ENCODE results near the gene KIR2DL4. TPM values are rescaled to one million over a fixed set of nuclear protein-coding genes. Genes with fewer than 3 reads are reported as not detected.
"Not testable (repeated sequence)": the region's sequence is repeated elsewhere in the genome, so short reads cannot be mapped to it uniquely, and the experiment has no call there.

KIR2DL4 gene
- total RNA-seq, 1 experiment from 2014 or later, result not detected

- no peaks in the 10 kb centered on the region for H3K27me3 Mint-ChIP-seq (ENCODE audit: insufficient read depth, unreplicated experiment)
- POLR2A ChIA-PET, result no interaction called here
- no peak for DNase-seq (ENCODE audit: unreplicated experiment)
- H3K9me3 Mint-ChIP-seq (ENCODE audit: unreplicated experiment), result peaks cover 49% of the 10 kb centered on the region
- H3K27ac Mint-ChIP-seq (ENCODE audit: low read depth, unreplicated experiment), result no peak overlapping the region
- CTCF ChIA-PET, result no interaction called here
- H3K36me3 Mint-ChIP-seq (ENCODE audit: insufficient read depth, unreplicated experiment), result peaks cover 4% of the 10 kb centered on the region
- TF ChIP-seq, protein P1, sequence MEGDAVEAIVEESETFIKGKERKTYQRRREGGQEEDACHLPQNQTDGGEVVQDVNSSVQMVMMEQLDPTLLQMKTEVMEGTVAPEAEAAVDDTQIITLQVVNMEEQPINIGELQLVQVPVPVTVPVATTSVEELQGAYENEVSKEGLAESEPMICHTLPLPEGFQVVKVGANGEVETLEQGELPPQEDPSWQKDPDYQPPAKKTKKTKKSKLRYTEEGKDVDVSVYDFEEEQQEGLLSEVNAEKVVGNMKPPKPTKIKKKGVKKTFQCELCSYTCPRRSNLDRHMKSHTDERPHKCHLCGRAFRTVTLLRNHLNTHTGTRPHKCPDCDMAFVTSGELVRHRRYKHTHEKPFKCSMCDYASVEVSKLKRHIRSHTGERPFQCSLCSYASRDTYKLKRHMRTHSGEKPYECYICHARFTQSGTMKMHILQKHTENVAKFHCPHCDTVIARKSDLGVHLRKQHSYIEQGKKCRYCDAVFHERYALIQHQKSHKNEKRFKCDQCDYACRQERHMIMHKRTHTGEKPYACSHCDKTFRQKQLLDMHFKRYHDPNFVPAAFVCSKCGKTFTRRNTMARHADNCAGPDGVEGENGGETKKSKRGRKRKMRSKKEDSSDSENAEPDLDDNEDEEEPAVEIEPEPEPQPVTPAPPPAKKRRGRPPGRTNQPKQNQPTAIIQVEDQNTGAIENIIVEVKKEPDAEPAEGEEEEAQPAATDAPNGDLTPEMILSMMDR (IDR thresholded peaks at IDR 0.05; ENCODE audit: unreplicated experiment), result no peak
- no TSS peak for BruUV-seq (replicated peaks)
- H3K4me3 Mint-ChIP-seq (ENCODE audit: unreplicated experiment), result no peak overlapping the region
- H3K4me1 Mint-ChIP-seq (ENCODE audit: insufficient read depth, unreplicated experiment), result no peaks in the 10 kb centered on the region
- intact Hi-C loops (cut with micrococcal nuclease), result no loop called here
These were observed 14.5 kb downstream of the KIR2DL4 start for GRCh38 chr19:54817670-54818536.

GRCh38 chr19:54824416-54824815 lies 21.0 kb downstream of the KIR2DL4 start:
- POLR2A ChIA-PET, result interaction anchor here (1.1 to 1.3 kb wide), 2 partner anchors 31 to 35 kb away, joined by 3 to 5 read pairs; no protein-coding TSS in a partner anchor
- H3K27me3 Mint-ChIP-seq (ENCODE audit: insufficient read depth, unreplicated experiment); H3K4me1 Mint-ChIP-seq (ENCODE audit: insufficient read depth, unreplicated experiment); H3K36me3 Mint-ChIP-seq (ENCODE audit: insufficient read depth, unreplicated experiment); intact Hi-C loops (cut with micrococcal nuclease); BruUV-seq (replicated peaks); DNase-seq (ENCODE audit: unreplicated experiment); H3K4me3 Mint-ChIP-seq (ENCODE audit: unreplicated experiment); H3K27ac Mint-ChIP-seq (ENCODE audit: low read depth, unreplicated experiment): not testable (repeated sequence)
- peaks cover 36% of the 10 kb centered on the region for H3K9me3 Mint-ChIP-seq (ENCODE audit: unreplicated experiment)
- CTCF ChIA-PET, result interaction anchor here (0.7 kb wide), 1 partner anchor 264 kb away, joined by 4 read pairs; no protein-coding TSS in a partner anchor

- H3K4me3 Mint-ChIP-seq (ENCODE audit: unreplicated experiment); CTCF ChIA-PET; BruUV-seq (replicated peaks); H3K36me3 Mint-ChIP-seq (ENCODE audit: insufficient read depth, unreplicated experiment); H3K27me3 Mint-ChIP-seq (ENCODE audit: insufficient read depth, unreplicated experiment); H3K27ac Mint-ChIP-seq (ENCODE audit: low read depth, unreplicated experiment); H3K4me1 Mint-ChIP-seq (ENCODE audit: insufficient read depth, unreplicated experiment); intact Hi-C loops (cut with micrococcal nuclease): not testable (repeated sequence)
- POLR2A ChIA-PET, result interaction anchor here (0.7 to 1.3 kb wide), 5 partner anchors 32 to 790 kb away, joined by 3 to 5 read pairs (median 3); no protein-coding TSS in a partner anchor
- DNase-seq (ENCODE audit: unreplicated experiment), result peak; percentile 13
- H3K9me3 Mint-ChIP-seq (ENCODE audit: unreplicated experiment), result peaks cover 33% of the 10 kb centered on the region
These were observed 21.9 kb downstream of the KIR2DL4 start for GRCh38 chr19:54825326-54825725.

- H3K27ac Mint-ChIP-seq (ENCODE audit: low read depth, unreplicated experiment); POLR2A ChIA-PET; H3K36me3 Mint-ChIP-seq (ENCODE audit: insufficient read depth, unreplicated experiment); DNase-seq (ENCODE audit: unreplicated experiment); BruUV-seq (replicated peaks); H3K4me3 Mint-ChIP-seq (ENCODE audit: unreplicated experiment); CTCF ChIA-PET; H3K27me3 Mint-ChIP-seq (ENCODE audit: insufficient read depth, unreplicated experiment); H3K4me1 Mint-ChIP-seq (ENCODE audit: insufficient read depth, unreplicated experiment); intact Hi-C loops (cut with micrococcal nuclease): not testable (repeated sequence)
- peaks cover 39% of the 10 kb centered on the region for H3K9me3 Mint-ChIP-seq (ENCODE audit: unreplicated experiment)
These were observed 24.7 kb downstream of the KIR2DL4 start for GRCh38 chr19:54828064-54828463.

DNA sequence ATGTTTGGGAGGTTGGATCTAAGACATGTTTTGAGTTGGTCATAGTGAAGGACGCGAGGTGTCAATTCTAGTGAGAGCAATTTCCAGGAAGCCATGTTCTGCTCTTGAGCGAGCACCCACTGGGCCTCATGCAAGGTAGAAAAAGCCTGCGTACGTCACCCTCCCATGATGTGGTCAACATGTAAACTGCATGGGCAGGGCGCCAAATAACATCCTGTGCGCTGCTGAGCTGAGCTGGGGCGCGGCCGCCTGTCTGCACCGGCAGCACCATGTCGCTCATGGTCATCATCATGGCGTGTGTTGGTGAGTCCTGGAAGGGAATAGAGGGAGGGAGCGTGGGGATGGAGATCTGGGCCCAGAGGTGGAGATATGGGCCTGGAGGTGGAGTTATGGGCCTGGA lies 29.1 kb downstream of the KIR2DL4 start, which contains the start of gene KIR2DS4:
TSS of gene KIR2DS4 (plus strand) at position 181 of the 400 bp plus-strand sequence.
- BruUV-seq (replicated peaks); DNase-seq (ENCODE audit: unreplicated experiment); H3K4me1 Mint-ChIP-seq (ENCODE audit: insufficient read depth, unreplicated experiment); H3K27ac Mint-ChIP-seq (ENCODE audit: low read depth, unreplicated experiment); intact Hi-C loops (cut with micrococcal nuclease); H3K36me3 Mint-ChIP-seq (ENCODE audit: insufficient read depth, unreplicated experiment); H3K4me3 Mint-ChIP-seq (ENCODE audit: unreplicated experiment); POLR2A ChIA-PET; CTCF ChIA-PET; H3K27me3 Mint-ChIP-seq (ENCODE audit: insufficient read depth, unreplicated experiment): not testable (repeated sequence)
- H3K9me3 Mint-ChIP-seq (ENCODE audit: unreplicated experiment), result peaks cover 35% of the 10 kb centered on the region

GRCh38 chr19:54835126-54835525 lies 31.7 kb downstream of the KIR2DL4 start:
- not testable (repeated sequence) for BruUV-seq (replicated peaks)

GRCh38 chr19:54837522-54837921 lies 34.1 kb downstream of the KIR2DL4 start:
- peaks cover 36% of the 10 kb centered on the region for H3K9me3 Mint-ChIP-seq (ENCODE audit: unreplicated experiment)
- H3K27ac Mint-ChIP-seq (ENCODE audit: low read depth, unreplicated experiment); BruUV-seq (replicated peaks); H3K4me3 Mint-ChIP-seq (ENCODE audit: unreplicated experiment); DNase-seq (ENCODE audit: unreplicated experiment); H3K27me3 Mint-ChIP-seq (ENCODE audit: insufficient read depth, unreplicated experiment); H3K36me3 Mint-ChIP-seq (ENCODE audit: insufficient read depth, unreplicated experiment); H3K4me1 Mint-ChIP-seq (ENCODE audit: insufficient read depth, unreplicated experiment); POLR2A ChIA-PET; intact Hi-C loops (cut with micrococcal nuclease): not testable (repeated sequence)
- CTCF ChIA-PET, result interaction anchor here (0.6 kb wide), 1 partner anchor 358 kb away, joined by 5 read pairs; no protein-coding TSS in a partner anchor

More at GRCh38 chr19:54835126-54835525, 31.7 kb downstream of the KIR2DL4 start:
- H3K9me3 Mint-ChIP-seq (ENCODE audit: unreplicated experiment), result peaks cover 50% of the 10 kb centered on the region
- H3K4me3 Mint-ChIP-seq (ENCODE audit: unreplicated experiment); H3K4me1 Mint-ChIP-seq (ENCODE audit: insufficient read depth, unreplicated experiment); H3K36me3 Mint-ChIP-seq (ENCODE audit: insufficient read depth, unreplicated experiment); intact Hi-C loops (cut with micrococcal nuclease); H3K27me3 Mint-ChIP-seq (ENCODE audit: insufficient read depth, unreplicated experiment); DNase-seq (ENCODE audit: unreplicated experiment); POLR2A ChIA-PET; H3K27ac Mint-ChIP-seq (ENCODE audit: low read depth, unreplicated experiment); CTCF ChIA-PET: not testable (repeated sequence)

- H3K9me3 Mint-ChIP-seq (ENCODE audit: unreplicated experiment), result peaks cover 29% of the 10 kb centered on the region
- POLR2A ChIA-PET; DNase-seq (ENCODE audit: unreplicated experiment); intact Hi-C loops (cut with micrococcal nuclease); BruUV-seq (replicated peaks); CTCF ChIA-PET; H3K36me3 Mint-ChIP-seq (ENCODE audit: insufficient read depth, unreplicated experiment); H3K4me1 Mint-ChIP-seq (ENCODE audit: insufficient read depth, unreplicated experiment); H3K27ac Mint-ChIP-seq (ENCODE audit: low read depth, unreplicated experiment); H3K4me3 Mint-ChIP-seq (ENCODE audit: unreplicated experiment); H3K27me3 Mint-ChIP-seq (ENCODE audit: insufficient read depth, unreplicated experiment): not testable (repeated sequence)
These were observed 39.8 kb downstream of the KIR2DL4 start for GRCh38 chr19:54843171-54843570.

Measured in MCF 10A (cell line).